ENCODE results near the gene HIBADH. TPM values are rescaled to one million over a fixed set of nuclear protein-coding genes. Genes with fewer than 3 reads are reported as not detected.

HIBADH gene
- total and polyA plus RNA-seq, 2 donors (not counting 3 experiments of a cell fraction or from before 2014, with no cell fraction given), result 22.6 to 30.5 TPM

DNA sequence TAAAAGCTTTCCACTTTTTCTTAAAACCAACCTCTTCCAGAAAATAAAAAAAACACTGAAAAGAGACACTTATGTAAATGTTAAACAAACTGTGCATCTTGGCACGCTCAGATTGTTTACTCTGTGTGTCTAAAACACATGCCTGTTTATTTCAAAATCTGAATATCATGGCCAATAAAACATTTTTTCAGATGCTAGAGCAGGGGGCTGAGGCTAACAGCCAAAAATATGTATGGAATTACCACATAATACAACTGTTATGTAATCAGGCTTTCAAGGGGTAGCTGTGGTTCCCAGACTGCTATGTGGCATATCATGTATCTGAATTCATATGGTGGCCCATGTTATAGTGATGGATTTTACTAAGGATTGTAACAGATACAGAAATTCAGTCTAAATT is 130.4 kb downstream of the HIBADH start:
- H3K4me3 ChIP-seq (replicated peaks in 1 of 3; ENCODE audit: insufficient read depth in 1 of 3, low read depth in 1 of 3, low read length in 3 of 3), result no peak overlapping the region
- TF ChIP-seq, protein P1, sequence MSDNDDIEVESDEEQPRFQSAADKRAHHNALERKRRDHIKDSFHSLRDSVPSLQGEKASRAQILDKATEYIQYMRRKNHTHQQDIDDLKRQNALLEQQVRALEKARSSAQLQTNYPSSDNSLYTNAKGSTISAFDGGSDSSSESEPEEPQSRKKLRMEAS (IDR thresholded peaks at IDR 0.05; ENCODE audit: insufficient read depth, insufficient read length), result no peak
- no peak for TF ChIP-seq EZH2 (IDR thresholded peaks at IDR 0.05; ENCODE audit: borderline replicate concordance, low read depth, low read length, severe bottlenecking)
- TF ChIP-seq JUN (IDR thresholded peaks at IDR 0.05; ENCODE audit: borderline replicate concordance, insufficient read depth, insufficient read length, low read depth), result no peak
- no peak for TF ChIP-seq MYC (IDR thresholded peaks at IDR 0.05; ENCODE audit: low read depth, low read length)
- TF ChIP-seq POLR2A (IDR thresholded peaks at IDR 0.05; ENCODE audit: low read depth, low read length), result no peak
- no peak for TF ChIP-seq CTCF (IDR thresholded peaks at IDR 0.05; ENCODE audit: extremely low read depth in 1 of 2, insufficient read depth in 1 of 2, low read depth in 1 of 2, low read length in 2 of 2)
- TF ChIP-seq POLR2AphosphoS5 (IDR thresholded peaks at IDR 0.05; ENCODE audit: insufficient read depth, low read depth, low read length), result no peak
- TF ChIP-seq GATA2 (IDR thresholded peaks at IDR 0.05; ENCODE audit: insufficient read depth, insufficient read length, low read depth, low read length), result no peak
- no peak for TF ChIP-seq FOS (IDR thresholded peaks at IDR 0.05; ENCODE audit: borderline replicate concordance, insufficient read depth, low read length)
- no peak overlapping the region for H3K9ac ChIP-seq (replicated peaks; ENCODE audit: extremely low read depth, insufficient read depth, low read length)
- H3K27me3 ChIP-seq (ENCODE audit: control insufficient read depth in 2 of 2, insufficient read depth in 2 of 2, low read length in 2 of 2), result no peaks in the 10 kb centered on the region
- no peaks in the 10 kb centered on the region for H3K9me1 ChIP-seq (replicated peaks; ENCODE audit: control insufficient read depth, extremely low read depth, insufficient read depth, low read length)
- no peak overlapping the region for H3K27ac ChIP-seq (ENCODE audit: insufficient read depth, low read depth, low read length)
- H3K9me3 ChIP-seq (replicated peaks; ENCODE audit: control insufficient read depth, insufficient read depth, low read length), result no peaks in the 10 kb centered on the region
- dilution Hi-C loops (cut with MboI; ENCODE audit: extremely low pct_ligation_motif_present, low sequenced_read_pairs), result no loop called here
- CTCF ChIA-PET, result no interaction called here
- no TSS peak for BruUV-seq (replicated peaks)
- FAIRE-seq (peak; percentile 8), DNase-seq (ENCODE audit: low read depth, low spot score) (no peak)
- H3K4me1 ChIP-seq (ENCODE audit: control insufficient read depth, extremely low read depth, insufficient read depth, low read length), result no peaks in the 10 kb centered on the region
- no peaks in the 10 kb centered on the region for H4K20me1 ChIP-seq (replicated peaks; ENCODE audit: control insufficient read depth, extremely low read depth, insufficient read depth, low read length)
- no peaks in the 10 kb centered on the region for H3K36me3 ChIP-seq (ENCODE audit: control insufficient read depth in 2 of 2, extremely low read depth in 1 of 2, insufficient read depth in 2 of 2, low read length in 2 of 2)
- no peak overlapping the region for H2AFZ ChIP-seq (ENCODE audit: low read depth, low read length)
- H3K79me2 ChIP-seq (ENCODE audit: control insufficient read depth, insufficient read depth, low read length), result no peaks in the 10 kb centered on the region
- intact Hi-C loops (cut with micrococcal nuclease), result no loop called here
- no peak overlapping the region for H3K4me2 ChIP-seq (ENCODE audit: insufficient read depth, low read length)
- POLR2A ChIA-PET, result no interaction called here

Data from endothelial cell of umbilical vein (primary cell).